Left lung (tissue), 10 donors: ENCODE measurements around the gene FAT3. TPM values are rescaled to one million over a fixed set of nuclear protein-coding genes. Genes with fewer than 3 reads are reported as not detected.

Experiments used
- ATAC-seq: fragments of 200-7000 bp; cut with Tn5 transposase; one replicate; pipeline ENCODE4 v1.9.1; 2020; ENCODE audit warnings: moderate library complexity
- DNase-seq, 4 donors: peaks; one replicate each; pipeline ENCODE4 v3.0.0-alpha.2; 2013 to 2020
- H3K27ac ChIP-seq, 2 donors: fragments of 200-600 bp; sonication (generic) in 1 of 2; one replicate each; pipeline versions ENCODE4 v1.5.0 to v1.8.0; 2020 to 2021
- H3K27me3 ChIP-seq, 2 donors: fragments of 200-600 bp; sonication (generic) in 1 of 2; one replicate each; pipeline versions ENCODE4 v1.5.0 to v1.8.0; 2020 to 2021
- H3K36me3 ChIP-seq, 2 donors: fragments of 200-600 bp; sonication (generic) in 1 of 2; one replicate each; pipeline versions ENCODE4 v1.5.0 to v1.8.0; 2020 to 2021
- H3K4me1 ChIP-seq, 2 donors: fragments of 200-600 bp; one replicate each; pipeline ENCODE4 v1.8.0; 2021
- H3K4me3 ChIP-seq, 2 donors: fragments of 200-600 bp; sonication (generic) in 1 of 2; one replicate each; pipeline versions ENCODE4 v1.5.0 to v1.8.0; 2020 to 2021; ENCODE audit warnings: mild to moderate bottlenecking in 1 of 2
- H3K9me3 ChIP-seq, 2 donors: fragments of 200-600 bp; sonication (generic) in 1 of 2; one replicate each; pipeline versions ENCODE4 v1.5.0 to v1.8.0; 2020 to 2021
- intact Hi-C, 2 donors: fragments of 100-400 bp; cut with DNase I; formaldehyde crosslinking; loops; one replicate each; pipeline versions ENCODE4 v1.11.2 to v1.14.2; 2022
- polyA plus RNA-seq, 6 donors: library from polyadenylated mRNA; unstranded; fragments of 120-200 nt; gene quantifications; one replicate each; pipeline ENCODE4 v1.2.1, GENCODE V29; 2013; ENCODE audit not compliant: insufficient read length in 6 of 6
- total RNA-seq, 2 donors: library from RNA; stranded (reverse); fragmentation: NEBNext Ultra II Directional; extraction: Animal tissue kit (Norgen Biotek cat#: 25700); gene quantifications; one replicate each; pipeline ENCODE4 v1.2.1, GENCODE V29; 2021
- TF ChIP-seq, protein P1 (sequence below), 2 donors: fragments of 200-600 bp; sonication (generic) in 1 of 2; IDR thresholded peaks; one replicate each; pipeline versions ENCODE4 v1.5.0 to v1.8.0; 2021; ENCODE audit warnings: antibody characterized with exemption in 2 of 2
- donor health status: DM: no; HTN: yes; CAD: no.
- donor health status: DM: no; HTN: no; CAD: no.

FAT3 gene
- total and polyA plus RNA-seq, 8 donors, result 3.0 to 73.3 (median 61.6) TPM

DNA sequence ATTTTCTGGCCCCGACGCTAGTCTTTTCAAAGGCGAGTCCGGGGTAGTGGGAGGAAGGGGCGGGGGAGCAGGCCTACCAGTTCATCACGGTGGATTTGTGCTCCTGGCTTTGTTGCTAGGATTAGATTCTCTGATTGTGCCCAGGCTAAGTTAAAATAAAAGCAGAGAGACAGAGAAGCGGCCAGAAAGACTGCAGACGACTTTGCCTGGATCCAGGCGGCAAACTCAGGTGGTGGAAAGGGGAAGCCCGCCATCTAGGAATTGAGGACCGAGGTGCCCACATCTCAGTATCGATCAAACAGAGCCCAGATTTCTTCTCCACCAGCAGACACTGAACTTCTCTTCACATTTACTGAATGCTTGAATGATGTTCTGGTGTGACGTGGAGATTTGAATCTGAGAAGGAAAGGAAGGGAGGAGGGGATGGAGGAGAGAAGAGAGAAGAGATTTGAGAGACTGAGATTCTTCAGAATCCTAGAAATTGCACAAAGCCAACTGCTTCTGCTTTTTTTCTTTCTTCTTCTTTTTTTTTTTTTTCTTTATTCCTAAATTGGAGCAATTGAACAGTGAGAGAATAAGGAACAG lies 2.7 kb downstream of the FAT3 start:
- TF ChIP-seq, protein P1, sequence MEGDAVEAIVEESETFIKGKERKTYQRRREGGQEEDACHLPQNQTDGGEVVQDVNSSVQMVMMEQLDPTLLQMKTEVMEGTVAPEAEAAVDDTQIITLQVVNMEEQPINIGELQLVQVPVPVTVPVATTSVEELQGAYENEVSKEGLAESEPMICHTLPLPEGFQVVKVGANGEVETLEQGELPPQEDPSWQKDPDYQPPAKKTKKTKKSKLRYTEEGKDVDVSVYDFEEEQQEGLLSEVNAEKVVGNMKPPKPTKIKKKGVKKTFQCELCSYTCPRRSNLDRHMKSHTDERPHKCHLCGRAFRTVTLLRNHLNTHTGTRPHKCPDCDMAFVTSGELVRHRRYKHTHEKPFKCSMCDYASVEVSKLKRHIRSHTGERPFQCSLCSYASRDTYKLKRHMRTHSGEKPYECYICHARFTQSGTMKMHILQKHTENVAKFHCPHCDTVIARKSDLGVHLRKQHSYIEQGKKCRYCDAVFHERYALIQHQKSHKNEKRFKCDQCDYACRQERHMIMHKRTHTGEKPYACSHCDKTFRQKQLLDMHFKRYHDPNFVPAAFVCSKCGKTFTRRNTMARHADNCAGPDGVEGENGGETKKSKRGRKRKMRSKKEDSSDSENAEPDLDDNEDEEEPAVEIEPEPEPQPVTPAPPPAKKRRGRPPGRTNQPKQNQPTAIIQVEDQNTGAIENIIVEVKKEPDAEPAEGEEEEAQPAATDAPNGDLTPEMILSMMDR (IDR thresholded peaks at IDR 0.05), result no peak
- Histone ChIP-seq H3K9me3 (no peaks in the 10 kb centered on the region), H3K27ac (no peak overlapping the region), H3K4me3 (peak overlapping the region in 1 of 2 donors; percentile 10), H3K36me3 (no peaks in the 10 kb centered on the region), H3K27me3 (peaks cover 31 to 85% of the 10 kb centered on the region in 2 donors), H3K4me1 (no peaks in the 10 kb centered on the region)
- intact Hi-C loops, result no loop called here
- DNase-seq (no peak), ATAC-seq (no peak)

DNA sequence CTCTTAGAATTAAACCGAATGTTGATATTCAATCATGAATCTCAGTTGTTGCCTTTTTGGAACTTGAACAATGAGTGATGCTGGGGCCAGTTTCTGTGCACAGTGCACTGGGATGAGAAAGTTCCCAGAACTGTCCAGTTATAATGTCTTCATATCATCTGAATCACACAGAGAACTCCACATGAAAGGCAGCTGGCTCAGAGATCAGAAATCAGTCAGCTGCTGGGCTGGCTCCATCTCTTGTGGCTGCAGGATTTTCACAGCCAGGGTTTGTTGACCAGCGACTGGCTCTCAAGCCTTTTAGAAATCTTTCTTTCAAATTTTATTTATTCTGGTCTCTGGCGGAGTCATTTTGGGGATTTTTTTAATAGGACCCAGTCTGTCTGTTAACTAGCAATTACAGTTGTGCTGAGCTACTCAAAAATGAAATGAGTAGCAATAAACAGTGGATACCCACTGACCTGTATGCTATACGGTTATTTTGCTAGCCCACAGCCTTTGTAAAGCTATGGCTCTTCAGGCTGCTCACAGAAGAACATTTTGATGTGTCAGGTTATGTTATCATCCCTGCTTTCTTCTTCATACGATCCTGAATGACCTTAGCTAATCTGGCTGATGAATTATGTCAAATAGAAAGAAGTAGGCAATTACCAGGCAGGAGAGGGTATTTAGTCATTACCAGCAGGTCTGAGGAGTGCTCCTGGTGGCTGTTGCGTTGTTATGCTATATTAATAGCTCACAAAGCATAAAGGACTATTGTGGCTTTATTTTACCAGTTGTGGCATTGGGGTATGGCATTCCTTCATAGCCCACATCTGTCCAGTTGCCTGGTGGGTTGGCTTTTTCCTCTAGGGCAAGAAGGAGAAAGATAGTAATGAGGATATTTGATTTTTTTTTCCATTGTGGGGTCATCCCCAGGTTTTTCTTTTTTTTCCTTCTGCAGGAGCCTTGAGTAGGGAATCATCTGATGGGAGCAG lies 3.6 kb downstream of the FAT3 start:
- H3K27ac ChIP-seq, result no peak overlapping the region

DNA sequence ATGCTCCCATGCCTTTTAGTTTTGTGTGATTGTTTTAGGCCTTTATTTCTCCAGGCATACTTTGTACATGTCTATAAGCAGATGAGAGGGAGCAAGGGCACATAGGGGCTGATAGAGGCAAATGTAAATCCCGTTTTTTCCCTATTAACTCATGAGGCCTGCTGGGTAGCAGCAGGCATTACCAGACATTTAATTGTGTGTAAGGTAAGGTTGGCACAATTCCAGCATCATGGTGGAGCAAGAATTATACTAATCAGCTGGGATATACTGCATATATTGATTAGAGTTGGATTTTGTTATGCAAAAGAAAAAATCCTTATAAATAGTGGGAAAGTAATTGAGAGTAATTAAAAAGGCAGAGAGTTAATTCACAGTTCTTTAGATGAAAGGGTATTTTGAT lies 12.2 kb downstream of the FAT3 start:
- no peak for DNase-seq
- no peaks in the 10 kb centered on the region for H3K4me1 ChIP-seq

More for the DNA sequence above, 3.6 kb downstream of the FAT3 start:
- Histone ChIP-seq H3K9me3 (no peaks in the 10 kb centered on the region), H3K4me3 (no peak overlapping the region), H3K27me3 (peaks cover 31 to 76% of the 10 kb centered on the region in 2 donors), H3K4me1 (no peaks in the 10 kb centered on the region), H3K36me3 (no peaks in the 10 kb centered on the region)
- TF ChIP-seq, protein P1 (IDR thresholded peaks at IDR 0.05), result no peak
- ATAC-seq (peak; percentile 17), DNase-seq (peak in 2 of 4 donors; percentile 44 to 64)
- intact Hi-C loops, result no loop called here

DNA sequence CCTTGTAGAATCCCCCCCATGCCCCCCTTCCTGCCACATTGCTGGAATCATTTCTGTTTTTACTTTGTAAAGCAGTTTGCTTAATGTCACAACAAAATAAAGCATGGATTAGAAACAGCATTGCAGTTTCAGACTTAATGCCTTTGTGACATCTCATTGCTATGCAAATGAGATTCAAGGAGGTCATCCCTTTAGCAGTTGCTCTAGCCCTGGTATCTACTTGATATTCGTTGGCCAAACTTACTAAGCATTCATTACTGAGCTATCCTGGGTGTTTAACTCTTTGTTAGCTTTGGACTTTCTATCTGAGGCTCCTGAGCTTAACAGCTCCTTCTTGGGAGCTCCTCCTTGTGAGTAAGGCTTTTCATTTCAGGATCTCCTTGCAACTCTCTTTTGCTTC lies 16.3 kb downstream of the FAT3 start:
- H3K27me3 ChIP-seq, result no peaks in the 10 kb centered on the region
- no peaks in the 10 kb centered on the region for H3K4me1 ChIP-seq
- H3K4me3 ChIP-seq, result no peak overlapping the region
- H3K9me3 ChIP-seq, result no peaks in the 10 kb centered on the region
- intact Hi-C loops, result loop anchor here in 1 of 2 donors (10.0 kb wide), 1 partner anchor 244 kb away; no protein-coding TSS in a partner anchor
- H3K27ac ChIP-seq, result no peak overlapping the region
- DNase-seq (no peak), ATAC-seq (no peak)
- TF ChIP-seq, protein P1 (IDR thresholded peaks at IDR 0.05), result no peak
- no peaks in the 10 kb centered on the region for H3K36me3 ChIP-seq

More for the DNA sequence above, 12.2 kb downstream of the FAT3 start:
- H3K27me3 ChIP-seq, result no peaks in the 10 kb centered on the region
- no peaks in the 10 kb centered on the region for H3K36me3 ChIP-seq
- H3K9me3 ChIP-seq, result no peaks in the 10 kb centered on the region
- intact Hi-C loops, result no loop called here
- TF ChIP-seq, protein P1 (IDR thresholded peaks at IDR 0.05), result no peak
- H3K4me3 ChIP-seq, result no peak overlapping the region
- ATAC-seq, result no peak
- no peak overlapping the region for H3K27ac ChIP-seq

DNA sequence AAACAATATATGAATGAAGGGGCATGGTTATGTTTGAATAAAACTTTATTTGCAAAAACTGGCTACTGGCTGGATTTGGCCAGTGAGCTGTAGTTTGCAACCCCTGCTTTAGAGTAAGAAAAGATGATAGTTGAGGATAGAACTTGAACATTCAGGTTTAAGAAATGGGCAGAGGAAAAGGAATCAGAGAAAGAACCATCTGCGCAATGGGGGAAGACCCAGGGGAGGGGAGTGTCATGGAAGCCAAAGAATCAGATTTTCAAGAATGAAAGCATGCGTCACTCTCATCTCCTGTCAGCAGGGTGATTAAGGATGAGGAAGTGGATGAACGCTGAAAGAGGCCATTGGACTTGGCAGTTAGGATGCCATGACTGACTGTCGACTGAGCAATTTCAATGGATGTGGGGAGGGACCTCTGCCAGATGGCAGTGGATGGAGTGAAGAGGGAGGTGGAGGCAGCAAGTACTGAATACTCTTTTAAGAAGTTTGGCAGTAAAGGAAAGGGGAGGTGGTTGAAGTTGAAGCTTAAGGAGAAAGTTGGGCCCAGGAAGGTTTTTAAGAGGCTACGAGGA lies 21.2 kb downstream of the FAT3 start:
- no peak overlapping the region for H3K27ac ChIP-seq
- no peaks in the 10 kb centered on the region for H3K9me3 ChIP-seq
- no peak for ATAC-seq
- no peak overlapping the region for H3K4me3 ChIP-seq
- H3K27me3 ChIP-seq, result no peaks in the 10 kb centered on the region
- DNase-seq, result no peak
- no peaks in the 10 kb centered on the region for H3K4me1 ChIP-seq
- intact Hi-C loops, result loop anchor here in 1 of 2 donors (10.0 kb wide), 1 partner anchor 239 kb away; no protein-coding TSS in a partner anchor
- TF ChIP-seq, protein P1 (IDR thresholded peaks at IDR 0.05), result no peak
- H3K36me3 ChIP-seq, result no peaks in the 10 kb centered on the region
